ENCODE measurements around the gene NUBP1. TPM values are rescaled to one million over a fixed set of nuclear protein-coding genes. Genes with fewer than 3 reads are reported as not detected.

NUBP1 gene
- polyA plus RNA-seq, 2 donors, result 27.1 to 27.4 TPM

DNA sequence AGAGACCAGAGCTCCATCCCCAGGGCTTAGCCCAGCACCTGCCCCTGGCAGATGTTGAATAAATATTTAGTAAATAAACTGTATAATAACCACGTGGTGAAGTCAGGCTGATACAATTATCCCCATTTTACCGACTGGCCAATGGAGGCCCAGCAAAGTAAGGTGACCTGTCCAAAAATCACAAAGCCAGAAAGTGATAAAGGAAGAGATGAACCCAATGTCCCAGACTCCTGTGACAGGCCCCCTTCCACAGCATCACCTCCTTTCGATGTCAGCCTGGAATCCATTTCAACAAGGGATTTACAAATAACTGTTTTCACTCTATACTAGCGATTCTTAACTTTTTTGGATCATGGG is 69.4 kb downstream of the NUBP1 start:
- Histone ChIP-seq H3K27ac (ENCODE audit: low read depth in 2 of 2, low read length in 1 of 2) (no peak overlapping the region), H3K9me3 (ENCODE audit: control insufficient read depth in 2 of 2, insufficient read depth in 1 of 2, low read depth in 1 of 2, low read length in 1 of 2) (no peaks in the 10 kb centered on the region), H3K27me3 (ENCODE audit: control insufficient read depth in 1 of 2, insufficient read depth in 2 of 2, low read length in 2 of 2) (no peaks in the 10 kb centered on the region), H3K4me1 (ENCODE audit: control insufficient read depth in 2 of 2, insufficient read depth in 2 of 2, low read length in 1 of 2) (no peaks in the 10 kb centered on the region), H3K4me3 (ENCODE audit: low read depth in 1 of 2, low read length in 2 of 2) (no peak overlapping the region), H3K36me3 (ENCODE audit: control insufficient read depth in 2 of 2, insufficient read depth in 2 of 2, low read length in 1 of 2) (no peaks in the 10 kb centered on the region)
- WGBS, 2 donors, result 75 to 77% methylated on average over 4 of the region's 4 CpGs

GRCh38 chr16:10817514-10817913 is 73.9 kb downstream of the NUBP1 start:
- 93 to 100% methylated on average over 1 of the region's 1 CpG for WGBS, 2 donors
- Histone ChIP-seq H3K4me1 (ENCODE audit: control insufficient read depth in 2 of 2, insufficient read depth in 2 of 2, low read length in 1 of 2) (no peaks in the 10 kb centered on the region), H3K27me3 (ENCODE audit: control insufficient read depth in 1 of 2, insufficient read depth in 2 of 2, low read length in 2 of 2) (no peaks in the 10 kb centered on the region), H3K4me3 (ENCODE audit: low read depth in 1 of 2, low read length in 2 of 2) (no peak overlapping the region), H3K36me3 (ENCODE audit: control insufficient read depth in 2 of 2, insufficient read depth in 2 of 2, low read length in 1 of 2) (no peaks in the 10 kb centered on the region), H3K27ac (ENCODE audit: low read depth in 2 of 2, low read length in 1 of 2) (no peak overlapping the region), H3K9me3 (ENCODE audit: control insufficient read depth in 2 of 2, insufficient read depth in 1 of 2, low read depth in 1 of 2, low read length in 1 of 2) (no peaks in the 10 kb centered on the region)

- no peaks in the 10 kb centered on the region for H3K27me3 ChIP-seq (ENCODE audit: control insufficient read depth in 1 of 2, insufficient read depth in 2 of 2, low read length in 2 of 2)
- no peak within 1 kb of the TSS for H3K27ac ChIP-seq (ENCODE audit: low read depth in 2 of 2, low read length in 1 of 2)
- H3K36me3 ChIP-seq (ENCODE audit: control insufficient read depth in 2 of 2, insufficient read depth in 2 of 2, low read length in 1 of 2), result no peaks in the 10 kb centered on the region
- no peaks in the 10 kb centered on the region for H3K9me3 ChIP-seq (ENCODE audit: control insufficient read depth in 2 of 2, insufficient read depth in 1 of 2, low read depth in 1 of 2, low read length in 1 of 2)
- 46 to 57% methylated on average over 60 to 64 of the region's 64 CpGs for WGBS, 2 donors
- no peak within 1 kb of the TSS for H3K4me3 ChIP-seq (ENCODE audit: low read depth in 1 of 2, low read length in 2 of 2)
- no peaks in the 10 kb centered on the region for H3K4me1 ChIP-seq (ENCODE audit: control insufficient read depth in 2 of 2, insufficient read depth in 2 of 2, low read length in 1 of 2)
Measured at GRCh38 chr16:10817963-10818941, 74.6 kb downstream of the NUBP1 start, which contains the start of gene TVP23A. TSS of gene TVP23A (minus strand) at chr16:10818794. CDS start at chr16:10818493, 301 bp downstream.

Other genes starting within 250 kb of the NUBP1 start
- gene EMP2, start 163.2 kb upstream of the NUBP1 start, polyA plus RNA-seq, result 10 to 100 TPM; 68.6 to 90.9 TPM
- gene TEKT5, start 48.9 kb upstream of the NUBP1 start, polyA plus RNA-seq, result under 1 TPM in 1 of 2 donors, not detected in 1; 0.22 TPM
- under 1 TPM; 0.05 to 0.08 TPM for gene TVP23A, start 75.0 kb downstream of the NUBP1 start, polyA plus RNA-seq
- 1 to 10 TPM; 2.8 to 5.5 TPM for gene CIITA, start 133.4 kb downstream of the NUBP1 start, polyA plus RNA-seq
- 10 to 100 TPM in 1 of 2 donors, 1 to 10 TPM in 1; 9.2 to 24.8 TPM for gene DEXI, start 198.6 kb downstream of the NUBP1 start, polyA plus RNA-seq
- gene CLEC16A, start 200.7 kb downstream of the NUBP1 start, polyA plus RNA-seq, result 10 to 100 TPM in 1 of 2 donors, 1 to 10 TPM in 1; 9.0 to 12.5 TPM

Measured in esophagus (tissue), 2 donors.